ENCODE results near the gene ANKRD61.
"Not testable (repeated sequence)": the region's sequence is repeated elsewhere in the genome, so short reads cannot be mapped to it uniquely, and the experiment has no call there.

ANKRD61 gene

DNA sequence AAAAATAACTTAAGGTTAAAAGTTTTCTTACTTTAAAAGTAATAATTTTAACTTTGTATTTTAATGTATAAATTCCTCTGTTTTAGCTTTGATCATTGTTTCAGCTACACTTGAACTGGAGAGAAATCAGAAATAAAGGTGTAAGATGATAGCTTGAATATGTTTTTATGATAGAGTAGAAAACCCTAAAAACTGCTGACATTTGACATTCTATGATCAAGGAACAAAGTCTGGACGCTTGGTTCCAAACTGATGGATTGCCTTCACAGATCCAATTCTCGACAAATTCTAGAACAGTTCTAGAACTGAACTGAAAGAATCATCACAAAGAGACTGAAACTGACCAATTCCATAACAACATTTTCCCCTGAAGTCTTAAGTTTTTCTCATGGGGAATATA, at the start of gene ANKRD61:
ANKRD61 (plus strand) TSS at position 389 of the 400 bp plus-strand sequence; CDS start at position 389, 0 bp downstream.
- DNase-seq (ENCODE audit: low read depth) = no peak
- no peak within 1 kb of the TSS for H3K4me3 ChIP-seq (ENCODE audit: low read depth, low read length)
- TF ChIP-seq, protein P1, sequence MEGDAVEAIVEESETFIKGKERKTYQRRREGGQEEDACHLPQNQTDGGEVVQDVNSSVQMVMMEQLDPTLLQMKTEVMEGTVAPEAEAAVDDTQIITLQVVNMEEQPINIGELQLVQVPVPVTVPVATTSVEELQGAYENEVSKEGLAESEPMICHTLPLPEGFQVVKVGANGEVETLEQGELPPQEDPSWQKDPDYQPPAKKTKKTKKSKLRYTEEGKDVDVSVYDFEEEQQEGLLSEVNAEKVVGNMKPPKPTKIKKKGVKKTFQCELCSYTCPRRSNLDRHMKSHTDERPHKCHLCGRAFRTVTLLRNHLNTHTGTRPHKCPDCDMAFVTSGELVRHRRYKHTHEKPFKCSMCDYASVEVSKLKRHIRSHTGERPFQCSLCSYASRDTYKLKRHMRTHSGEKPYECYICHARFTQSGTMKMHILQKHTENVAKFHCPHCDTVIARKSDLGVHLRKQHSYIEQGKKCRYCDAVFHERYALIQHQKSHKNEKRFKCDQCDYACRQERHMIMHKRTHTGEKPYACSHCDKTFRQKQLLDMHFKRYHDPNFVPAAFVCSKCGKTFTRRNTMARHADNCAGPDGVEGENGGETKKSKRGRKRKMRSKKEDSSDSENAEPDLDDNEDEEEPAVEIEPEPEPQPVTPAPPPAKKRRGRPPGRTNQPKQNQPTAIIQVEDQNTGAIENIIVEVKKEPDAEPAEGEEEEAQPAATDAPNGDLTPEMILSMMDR (IDR thresholded peaks at IDR 0.05; ENCODE audit: insufficient read depth, low read depth, low read length, missing control alignments) = no peak

DNA sequence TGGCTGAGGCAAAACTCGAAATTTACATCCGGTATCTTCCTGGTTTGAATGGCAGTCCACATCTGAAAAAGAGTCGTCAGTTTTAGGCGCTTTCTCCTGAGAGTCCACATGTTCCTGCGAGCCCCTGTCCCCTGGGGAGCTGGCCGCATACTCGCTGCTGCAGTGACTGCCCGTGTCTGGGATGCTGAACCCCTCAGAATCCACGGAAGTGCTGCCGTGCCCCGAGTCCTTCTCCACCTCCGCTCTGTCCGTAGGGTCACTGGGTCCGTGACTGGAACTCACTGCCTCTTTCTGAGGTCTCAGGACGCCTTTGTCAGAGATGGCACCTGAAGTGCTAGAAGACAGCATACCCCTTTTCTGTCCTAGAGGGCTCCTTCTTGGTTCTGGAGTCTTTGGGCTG, 44.1 kb upstream of the ANKRD61 start:
- DNase-seq (ENCODE audit: low read depth); H3K4me3 ChIP-seq (ENCODE audit: low read depth, low read length): not testable (repeated sequence)

DNA sequence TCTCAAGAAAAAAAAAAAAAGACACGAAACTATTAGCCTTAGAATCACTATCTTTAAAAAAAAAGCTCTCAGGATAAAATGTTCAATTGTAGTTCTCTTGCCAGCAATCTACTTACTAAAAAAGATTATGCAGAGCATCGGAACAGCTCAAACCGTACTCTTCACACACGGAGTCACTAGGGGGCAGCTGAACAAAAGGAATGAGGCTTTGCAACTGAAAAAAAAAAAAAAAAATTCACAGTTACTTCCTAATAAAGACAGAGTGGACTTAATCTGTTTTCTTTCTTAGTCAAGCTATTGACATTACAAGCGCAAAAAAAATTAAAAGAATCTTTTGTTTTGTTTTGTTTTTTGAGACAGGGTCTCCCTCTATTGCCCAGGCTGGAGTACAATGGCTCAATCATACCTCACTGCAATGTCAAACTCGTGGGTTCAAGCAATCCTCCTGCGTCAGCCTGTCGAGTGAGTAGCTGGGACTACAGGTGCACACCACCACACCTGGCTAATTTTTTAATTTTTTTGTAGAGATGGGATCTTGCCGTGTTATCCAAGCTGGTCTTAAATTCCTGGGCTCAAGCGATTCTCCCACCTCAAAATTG, 33.9 kb upstream of the ANKRD61 start:
- peak; percentile 70 for DNase-seq (ENCODE audit: low read depth)
- TF ChIP-seq, protein P1 (IDR thresholded peaks at IDR 0.05; ENCODE audit: insufficient read depth, low read depth, low read length, missing control alignments) = peak; percentile 56

DNA sequence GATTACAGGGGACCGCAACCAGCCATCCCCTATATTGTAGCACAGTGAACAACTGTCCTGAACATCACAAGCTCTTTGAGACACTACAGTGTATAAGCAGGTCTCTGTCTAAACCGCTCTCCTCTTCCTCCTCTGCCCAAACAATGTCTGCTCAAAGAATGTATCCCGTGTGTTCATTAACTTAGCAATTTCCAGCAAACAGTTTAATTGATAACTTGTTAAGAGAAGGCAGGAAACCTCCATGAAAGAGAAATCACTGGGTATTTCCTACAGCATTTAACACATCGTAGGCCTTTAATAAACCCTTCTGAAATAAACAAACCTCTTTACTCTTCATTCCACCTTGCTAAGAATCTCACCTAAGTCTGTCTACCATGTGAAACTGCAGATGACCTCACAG, 23.8 kb upstream of the ANKRD61 start:
- no peak for DNase-seq (ENCODE audit: low read depth)
- H3K4me3 ChIP-seq (ENCODE audit: low read depth, low read length) = peak overlapping the region; percentile 98; the same call in 1 of the 2 replicates
- TF ChIP-seq, protein P1 (IDR thresholded peaks at IDR 0.05; ENCODE audit: insufficient read depth, low read depth, low read length, missing control alignments) = no peak

More for the DNA sequence above, 33.9 kb upstream of the ANKRD61 start:
- H3K4me3 ChIP-seq (ENCODE audit: low read depth, low read length) = no peak overlapping the region

DNA sequence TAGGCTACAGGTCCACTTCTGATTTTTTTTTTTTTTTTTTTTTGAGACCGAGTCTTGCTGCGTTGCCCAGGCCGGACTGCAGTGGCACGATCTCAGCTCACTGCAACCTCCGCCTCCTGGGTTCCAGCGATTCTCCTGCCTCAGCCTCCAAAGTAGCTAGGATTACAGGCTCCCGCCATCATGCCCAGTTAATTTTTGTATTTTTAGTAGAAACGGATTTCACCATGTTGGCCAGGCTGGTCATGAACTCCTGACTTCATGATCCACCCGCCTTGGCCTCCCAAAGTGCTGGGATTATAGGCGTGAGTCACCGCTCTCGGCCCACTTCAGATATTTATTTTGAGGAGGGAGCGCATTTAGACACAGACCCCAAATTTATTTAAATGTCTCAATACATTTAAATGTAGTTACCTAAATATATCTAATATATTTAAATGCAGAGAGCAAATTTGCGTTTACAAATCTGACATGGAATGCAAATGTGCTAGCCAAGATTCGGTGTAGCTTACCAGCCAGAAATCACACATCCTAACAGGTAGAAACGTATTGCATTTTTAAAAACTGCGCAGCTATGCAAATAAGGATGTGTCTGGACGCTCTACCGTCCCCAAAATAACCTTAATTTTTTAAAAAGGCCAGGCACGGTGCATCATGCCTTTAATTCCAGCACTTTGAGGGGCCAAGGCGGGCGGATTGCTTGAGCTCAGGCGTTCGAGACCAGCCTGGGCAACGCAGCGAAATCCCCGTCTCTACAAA, 23.2 kb upstream of the ANKRD61 start:
- peak overlapping the region; percentile 98 for H3K4me3 ChIP-seq (ENCODE audit: low read depth, low read length)
- peak; percentile 54 for DNase-seq (ENCODE audit: low read depth)

DNA sequence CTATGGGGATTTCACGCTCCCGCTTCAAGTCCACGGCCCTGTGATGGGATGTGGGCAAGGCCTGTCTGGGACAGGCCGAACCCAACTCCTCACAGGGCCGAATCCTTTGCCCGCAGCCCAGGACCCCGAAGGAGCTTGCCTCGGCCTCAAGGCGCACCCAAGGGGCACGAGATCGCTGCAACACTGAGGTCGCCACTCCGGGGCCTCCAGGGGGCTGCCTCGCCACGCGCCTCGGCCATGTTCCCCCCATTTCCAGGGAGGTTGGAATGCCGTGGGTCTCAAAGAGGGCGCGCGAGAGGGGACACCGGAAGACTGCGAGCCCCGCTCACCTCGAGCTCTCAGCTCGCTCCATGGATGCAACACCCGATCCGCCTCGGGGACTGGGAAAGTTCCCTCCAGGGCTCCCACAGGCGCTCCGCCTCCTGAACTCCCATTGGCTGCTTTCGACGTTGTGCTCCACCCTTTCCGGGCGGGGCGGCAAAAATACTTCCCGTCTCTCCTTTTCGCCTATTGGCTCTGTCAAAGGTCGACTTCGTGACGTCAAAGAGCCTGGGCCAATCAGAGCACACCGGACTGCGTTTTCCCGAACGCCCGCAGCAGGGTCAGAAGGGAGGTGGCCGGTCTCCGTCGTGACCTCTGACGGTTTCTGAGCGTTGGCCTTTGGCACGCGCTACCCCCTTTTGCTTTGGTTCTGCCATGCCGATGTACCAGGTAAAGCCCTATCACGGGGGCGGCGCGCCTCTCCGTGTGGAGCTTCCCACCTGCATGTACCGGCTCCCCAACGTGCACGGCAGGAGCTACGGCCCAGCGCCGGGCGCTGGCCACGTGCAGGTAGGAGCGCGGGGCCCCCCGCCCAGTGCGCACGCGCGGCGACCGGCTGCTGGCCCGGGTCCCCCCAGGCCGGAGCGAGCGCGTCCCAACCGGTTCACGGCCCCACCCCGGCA, 22.2 kb upstream of the ANKRD61 start, which contains the start of the genes AIMP2 and PMS2:
AIMP2 (plus strand) TSS at position 605 of the 944 bp plus-strand sequence; CDS start at position 697, 92 bp downstream.
PMS2 (minus strand) TSS at position 382 of the 944 bp plus-strand sequence; CDS start at position 352, 30 bp downstream.
- H3K4me3 ChIP-seq (ENCODE audit: low read depth, low read length) = peak within 1 kb of the TSS; percentile 98
- TF ChIP-seq, protein P1 (IDR thresholded peaks at IDR 0.05; ENCODE audit: insufficient read depth, low read depth, low read length, missing control alignments) = peak; percentile 30
- DNase-seq (ENCODE audit: low read depth) = peak; percentile 98

DNA sequence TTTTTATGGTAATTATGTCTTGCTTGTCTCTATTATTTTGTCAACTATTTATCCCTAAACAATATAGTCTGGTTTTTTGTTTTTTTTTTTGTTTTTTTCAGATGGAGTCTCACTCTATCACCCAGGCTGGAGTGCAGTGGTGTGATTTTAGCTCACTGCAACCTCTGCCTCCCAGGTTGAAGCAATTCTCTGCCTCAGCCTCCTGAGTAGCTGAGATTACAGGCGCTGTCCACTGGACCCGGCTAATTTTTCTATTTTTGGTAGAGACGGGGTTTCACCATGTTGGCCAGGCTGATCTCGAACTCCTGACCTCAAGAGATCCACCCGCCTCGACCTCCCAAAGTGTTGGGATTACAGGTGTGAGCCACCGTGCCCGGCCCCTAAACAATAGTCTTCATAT, 20.8 kb upstream of the ANKRD61 start:
- not testable (repeated sequence) for DNase-seq (ENCODE audit: low read depth)
- H3K4me3 ChIP-seq (ENCODE audit: low read depth, low read length) = peak overlapping the region; percentile 98

DNA sequence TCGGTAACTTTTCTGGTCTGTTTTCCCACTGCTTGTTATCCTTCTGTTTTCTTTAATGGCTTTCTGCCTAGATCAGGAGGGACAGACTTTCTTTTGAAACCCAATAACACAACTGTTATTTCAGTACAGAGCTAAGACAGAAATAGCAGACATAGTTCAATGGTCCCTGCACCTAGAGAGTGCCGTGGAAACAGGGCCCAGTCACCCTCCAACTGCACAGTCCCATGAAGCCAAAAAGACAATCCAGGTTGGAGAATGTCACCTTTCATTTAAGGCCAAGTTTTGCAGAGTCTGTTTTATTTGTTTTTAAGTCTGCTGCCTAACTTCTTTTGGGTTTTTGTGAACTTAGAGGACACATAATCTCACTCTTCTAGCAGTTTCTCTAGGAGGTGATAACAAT, 19.6 kb upstream of the ANKRD61 start:
- TF ChIP-seq, protein P1 (IDR thresholded peaks at IDR 0.05; ENCODE audit: insufficient read depth, low read depth, low read length, missing control alignments) = no peak
- no peak for DNase-seq (ENCODE audit: low read depth)
- H3K4me3 ChIP-seq (ENCODE audit: low read depth, low read length) = no peak overlapping the region
